ENCODE data around the gene SPACDR. TPM values are rescaled to one million over a fixed set of nuclear protein-coding genes. Genes with fewer than 3 reads are reported as not detected.

The SPACDR gene
- polyA plus RNA-seq, 12 donors: 0.98 to 2.4 (median 1.4) TPM; not detected in 2

GRCh38 chr7:100419660-100420226, 44.3 kb downstream of the SPACDR start:
- no peak for DNase-seq

DNA sequence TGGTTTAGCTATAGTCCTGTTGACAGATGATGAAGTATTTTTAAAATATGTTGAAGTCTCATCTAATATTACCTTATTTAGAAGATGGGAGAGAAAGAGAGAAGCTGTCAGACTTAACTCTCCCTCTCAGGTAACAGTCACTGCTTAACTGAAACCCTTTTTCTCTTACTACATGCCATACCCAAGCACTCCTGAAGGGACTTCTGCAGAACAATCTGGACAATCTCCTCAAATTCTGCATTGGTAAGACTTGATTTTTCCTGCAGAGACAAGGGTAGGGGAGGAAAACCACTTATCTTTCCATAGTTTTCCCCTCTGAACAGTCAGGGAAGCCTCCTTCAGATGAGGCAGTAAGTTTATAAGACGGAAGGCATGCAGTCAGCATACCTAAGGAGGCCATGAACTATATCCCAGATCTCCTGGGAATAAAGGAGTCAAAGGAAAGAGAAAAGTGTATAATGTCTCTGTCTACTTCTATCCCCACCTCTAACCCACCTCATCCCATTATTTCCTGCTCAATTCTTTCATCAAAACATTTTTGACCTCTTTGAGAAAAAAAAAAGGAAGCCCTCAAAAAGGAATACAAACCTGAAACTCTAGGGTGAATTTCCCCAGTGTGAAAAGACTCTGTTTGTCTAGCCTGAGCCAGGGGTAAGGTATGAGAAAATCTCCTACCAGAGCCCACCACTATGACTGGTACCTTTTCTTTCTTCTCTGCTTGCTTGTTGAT, 45.0 kb downstream of the SPACDR start:
- DNase-seq: no peak

GRCh38 chr7:100415448-100415847, 48.6 kb downstream of the SPACDR start:
- DNase-seq: no peak

DNA sequence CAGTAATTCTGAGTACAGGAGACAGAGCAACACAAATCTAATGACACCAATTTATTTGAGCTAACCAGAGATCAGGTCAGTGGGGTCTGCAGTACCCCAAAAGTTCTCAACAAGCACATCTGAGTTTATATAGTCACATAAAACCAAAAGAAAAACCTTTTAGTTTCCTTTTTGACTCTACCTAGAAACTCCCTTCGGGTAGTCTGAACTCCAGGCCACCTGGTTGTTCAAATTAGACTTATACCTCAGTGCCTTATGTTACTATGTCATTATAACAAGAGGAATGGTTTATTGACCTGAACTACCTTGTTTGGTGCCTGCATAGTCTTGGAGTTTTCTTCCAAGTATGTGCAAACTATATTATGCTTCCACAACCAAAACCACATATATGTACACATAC, 50.2 kb downstream of the SPACDR start:
- DNase-seq: no peak

DNA sequence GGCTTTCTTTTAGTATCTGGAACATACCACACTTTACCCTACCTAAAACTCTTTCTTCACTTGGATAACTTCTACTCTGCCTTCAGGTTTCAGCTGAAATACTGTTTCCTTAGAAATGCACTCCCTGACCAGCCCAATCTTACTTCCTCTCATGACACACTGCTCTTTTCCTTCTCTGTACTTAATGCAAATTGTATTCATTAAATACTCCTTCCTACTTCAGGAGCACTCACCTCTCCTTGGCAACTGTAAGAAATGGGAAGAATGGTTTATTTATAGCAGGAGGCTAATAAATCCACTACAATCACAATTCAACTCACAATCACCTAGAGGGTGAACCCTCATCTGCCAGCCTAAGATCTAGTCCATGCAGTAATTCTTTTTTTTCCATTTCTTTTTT, 50.7 kb downstream of the SPACDR start:
- DNase-seq: no peak

GRCh38 chr7:100411101-100411500, 53.0 kb downstream of the SPACDR start:
- no peak for DNase-seq

- DNase-seq: peak; percentile 69
Measured at GRCh38 chr7:100407285-100408180, 56.5 kb downstream of the SPACDR start.

DNA sequence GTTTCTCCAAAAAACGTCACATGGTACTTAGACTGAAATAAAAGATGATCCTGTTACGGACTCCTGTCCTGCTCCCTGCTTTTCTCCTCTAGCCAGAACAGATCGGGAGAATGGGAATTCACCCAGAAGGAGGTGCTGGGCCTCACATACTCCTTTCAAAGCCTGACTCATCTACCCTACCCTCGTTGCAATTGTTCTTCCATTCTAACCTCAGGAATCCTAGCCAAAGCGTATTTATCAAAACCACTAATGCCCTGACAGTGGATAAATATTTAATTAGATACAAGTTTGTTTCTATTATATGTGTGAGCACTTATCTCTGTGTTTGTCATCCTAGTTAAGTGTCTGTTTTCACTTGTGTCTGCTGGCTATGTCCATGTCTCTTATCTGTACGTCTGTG, 57.3 kb downstream of the SPACDR start:
- DNase-seq: no peak

Other genes with a start within 250 kb of the SPACDR start
- gene PVRIG, start 244.3 kb downstream of the SPACDR start, polyA plus RNA-seq (ENCODE audit: insufficient read length in 12 of 12): 10 to 100 TPM in 2 of 12 donors, 1 to 10 TPM in 8, not detected in 2; 1.3 to 12.0 (median 6.4) TPM
- 1 to 10 TPM in 10 of 12 donors, not detected in 2; 5.4 to 8.7 (median 6.4) TPM for gene SPDYE3, start 156.6 kb downstream of the SPACDR start, polyA plus RNA-seq (ENCODE audit: insufficient read length in 12 of 12)
- gene PILRB, start 106.1 kb downstream of the SPACDR start, polyA plus RNA-seq (ENCODE audit: insufficient read length in 12 of 12): 10 to 100 TPM in 10 of 12 donors, 1 to 10 TPM in 1, not detected in 1; 9.9 to 55.1 (median 19.1) TPM
- gene PILRA, start 90.8 kb downstream of the SPACDR start, polyA plus RNA-seq (ENCODE audit: insufficient read length in 12 of 12): 1 to 10 TPM in 10 of 12 donors, not detected in 2; 1.6 to 9.3 (median 2.5) TPM
- gene ZCWPW1, start 35.6 kb downstream of the SPACDR start, polyA plus RNA-seq (ENCODE audit: insufficient read length in 12 of 12): 10 to 100 TPM in 2 of 12 donors, 1 to 10 TPM in 9, not detected in 1; 4.5 to 17.3 (median 6.5) TPM
- 10 to 100 TPM in 11 of 12 donors, not detected in 1; 27.0 to 42.9 (median 32.2) TPM for gene MEPCE, start 34.4 kb downstream of the SPACDR start, polyA plus RNA-seq (ENCODE audit: insufficient read length in 12 of 12)
- 10 to 100 TPM in 9 of 12 donors, 1 to 10 TPM in 2, not detected in 1; 9.4 to 27.5 (median 11.9) TPM for gene PPP1R35, start 27.8 kb downstream of the SPACDR start, polyA plus RNA-seq (ENCODE audit: insufficient read length in 12 of 12)
- 10 to 100 TPM in 11 of 12 donors, not detected in 1; 29.0 to 95.6 (median 38.9) TPM for gene TSC22D4, start 15.0 kb upstream of the SPACDR start, polyA plus RNA-seq (ENCODE audit: insufficient read length in 12 of 12)
- gene NYAP1, start 19.7 kb upstream of the SPACDR start, polyA plus RNA-seq (ENCODE audit: insufficient read length in 12 of 12): 1 to 10 TPM in 11 of 12 donors, not detected in 1; 1.1 to 5.7 (median 1.5) TPM
- 10 to 100 TPM in 6 of 12 donors, 1 to 10 TPM in 5, not detected in 1; 7.8 to 16.8 (median 10.1) TPM for gene AGFG2, start 74.9 kb upstream of the SPACDR start, polyA plus RNA-seq (ENCODE audit: insufficient read length in 12 of 12)
- 10 to 100 TPM in 1 of 12 donors, 1 to 10 TPM in 9, not detected in 2; 1.5 to 10.1 (median 2.8) TPM for gene SAP25, start 109.6 kb upstream of the SPACDR start, polyA plus RNA-seq (ENCODE audit: insufficient read length in 12 of 12)
- 10 to 100 TPM in 11 of 12 donors, not detected in 1; 16.7 to 39.5 (median 23.7) TPM for gene LRCH4, start 121.9 kb upstream of the SPACDR start, polyA plus RNA-seq (ENCODE audit: insufficient read length in 12 of 12)
- 1 to 10 TPM in 7 of 12 donors, under 1 TPM in 3, not detected in 2; 0.59 to 2.1 (median 1.1) TPM for gene FBXO24, start 122.1 kb upstream of the SPACDR start, polyA plus RNA-seq (ENCODE audit: insufficient read length in 12 of 12)
- gene PCOLCE, start 138.1 kb upstream of the SPACDR start, polyA plus RNA-seq (ENCODE audit: insufficient read length in 12 of 12): 100 to 1,000 TPM; 170 to 827 (median 228) TPM
- 10 to 100 TPM in 11 of 12 donors, not detected in 1; 12.5 to 69.6 (median 17.2) TPM for gene MOSPD3, start 148.3 kb upstream of the SPACDR start, polyA plus RNA-seq (ENCODE audit: insufficient read length in 12 of 12)
- gene TFR2, start 177.3 kb upstream of the SPACDR start, polyA plus RNA-seq (ENCODE audit: insufficient read length in 12 of 12): 1 to 10 TPM in 3 of 12 donors, under 1 TPM in 7, not detected in 2; 0.23 to 2.3 (median 0.72) TPM
- under 1 TPM in 3 of 12 donors, not detected in 9; 0.21 to 0.30 (median 0.28) TPM for gene ACTL6B, start 192.2 kb upstream of the SPACDR start, polyA plus RNA-seq (ENCODE audit: insufficient read length in 12 of 12)
- gene GNB2, start 209.5 kb upstream of the SPACDR start, polyA plus RNA-seq (ENCODE audit: insufficient read length in 12 of 12): 100 to 1,000 TPM in 11 of 12 donors, not detected in 1; 110 to 178 (median 137) TPM
- gene GIGYF1, start 230.0 kb upstream of the SPACDR start, polyA plus RNA-seq (ENCODE audit: insufficient read length in 12 of 12): 100 to 1,000 TPM in 1 of 12 donors, 10 to 100 TPM in 11; 18.8 to 473 (median 27.5) TPM
- gene POP7, start 241.9 kb upstream of the SPACDR start, polyA plus RNA-seq (ENCODE audit: insufficient read length in 12 of 12): 10 to 100 TPM in 11 of 12 donors, not detected in 1; 15.5 to 27.0 (median 18.3) TPM

Measured in muscle of arm (tissue), 12 donors.